ENCODE data around the gene PPP2R2B.

Gene PPP2R2B

GRCh38 chr5:146706321-146706972, 172.1 kb downstream of the PPP2R2B start:
- in situ Hi-C loops (cut with MboI; ENCODE audit: low sequenced_read_pairs) = no loop called here

GRCh38 chr5:146704949-146705665, 173.4 kb downstream of the PPP2R2B start:
- in situ Hi-C loops (cut with MboI; ENCODE audit: low sequenced_read_pairs) = no loop called here

GRCh38 chr5:146703899-146704298, 174.7 kb downstream of the PPP2R2B start:
- in situ Hi-C loops (cut with MboI; ENCODE audit: low sequenced_read_pairs) = no loop called here

GRCh38 chr5:146703499-146703898, 175.1 kb downstream of the PPP2R2B start:
- in situ Hi-C loops (cut with MboI; ENCODE audit: low sequenced_read_pairs) = no loop called here

- in situ Hi-C loops (cut with MboI; ENCODE audit: low sequenced_read_pairs) = no loop called here
Observed at GRCh38 chr5:146699664-146700418, 178.7 kb downstream of the PPP2R2B start.

GRCh38 chr5:146699138-146699537, 179.4 kb downstream of the PPP2R2B start:
- in situ Hi-C loops (cut with MboI; ENCODE audit: low sequenced_read_pairs) = no loop called here

GRCh38 chr5:146698651-146699050, 179.9 kb downstream of the PPP2R2B start:
- in situ Hi-C loops (cut with MboI; ENCODE audit: low sequenced_read_pairs) = no loop called here

GRCh38 chr5:146697211-146697610, 181.3 kb downstream of the PPP2R2B start:
- in situ Hi-C loops (cut with MboI; ENCODE audit: low sequenced_read_pairs) = no loop called here

- in situ Hi-C loops (cut with MboI; ENCODE audit: low sequenced_read_pairs) = no loop called here
Observed at GRCh38 chr5:146695646-146696045, 182.9 kb downstream of the PPP2R2B start.

GRCh38 chr5:146690880-146691355, 187.6 kb downstream of the PPP2R2B start:
- in situ Hi-C loops (cut with MboI; ENCODE audit: low sequenced_read_pairs) = no loop called here

- in situ Hi-C loops (cut with MboI; ENCODE audit: low sequenced_read_pairs) = no loop called here
Observed at GRCh38 chr5:146687630-146688029, 190.9 kb downstream of the PPP2R2B start.

- in situ Hi-C loops (cut with MboI; ENCODE audit: low sequenced_read_pairs) = no loop called here
Observed at GRCh38 chr5:146683861-146684260, 194.7 kb downstream of the PPP2R2B start.

GRCh38 chr5:146682899-146683532, 195.5 kb downstream of the PPP2R2B start:
- in situ Hi-C loops (cut with MboI; ENCODE audit: low sequenced_read_pairs) = no loop called here

GRCh38 chr5:146681585-146682105, 196.9 kb downstream of the PPP2R2B start:
- in situ Hi-C loops (cut with MboI; ENCODE audit: low sequenced_read_pairs) = no loop called here

- in situ Hi-C loops (cut with MboI; ENCODE audit: low sequenced_read_pairs) = no loop called here
Observed at GRCh38 chr5:146680846-146681584, 197.5 kb downstream of the PPP2R2B start.

GRCh38 chr5:146675636-146676035, 202.9 kb downstream of the PPP2R2B start:
- in situ Hi-C loops (cut with MboI; ENCODE audit: low sequenced_read_pairs) = no loop called here

- in situ Hi-C loops (cut with MboI; ENCODE audit: low sequenced_read_pairs) = loop anchor here (25.0 kb wide), 1 partner anchor 289 kb away; no protein-coding TSS in a partner anchor
Observed at GRCh38 chr5:146672866-146673265, 205.7 kb downstream of the PPP2R2B start.

GRCh38 chr5:146671561-146672295, 206.8 kb downstream of the PPP2R2B start:
- in situ Hi-C loops (cut with MboI; ENCODE audit: low sequenced_read_pairs) = loop anchor here (25.0 kb wide), 1 partner anchor 291 kb away; no protein-coding TSS in a partner anchor

- in situ Hi-C loops (cut with MboI; ENCODE audit: low sequenced_read_pairs) = loop anchor here (25.0 kb wide), 1 partner anchor 293 kb away; no protein-coding TSS in a partner anchor
Observed at GRCh38 chr5:146669656-146670055, 208.9 kb downstream of the PPP2R2B start.
